IPS-11a (cell line): ENCODE results near the gene SLC16A5.
"Not testable (repeated sequence)": the region's sequence is repeated elsewhere in the genome, so short reads cannot be mapped to it uniquely, and the experiment has no call there.

Experiments
- H3K4me3 ChIP-seq: one replicate; pipeline ENCODE4 v1.5.1; 2013; ENCODE audit warnings: low read depth, low read length, control low read depth

SLC16A5 gene

GRCh38 chr17:75109407-75110233 is 21.9 kb downstream of the SLC16A5 start, which contains the start of gene ARMC7:
ARMC7 (plus strand) TSS chr17:75109969; CDS start chr17:75110289, 320 bp downstream.
- peak within 1 kb of the TSS; percentile 72 for H3K4me3 ChIP-seq

DNA sequence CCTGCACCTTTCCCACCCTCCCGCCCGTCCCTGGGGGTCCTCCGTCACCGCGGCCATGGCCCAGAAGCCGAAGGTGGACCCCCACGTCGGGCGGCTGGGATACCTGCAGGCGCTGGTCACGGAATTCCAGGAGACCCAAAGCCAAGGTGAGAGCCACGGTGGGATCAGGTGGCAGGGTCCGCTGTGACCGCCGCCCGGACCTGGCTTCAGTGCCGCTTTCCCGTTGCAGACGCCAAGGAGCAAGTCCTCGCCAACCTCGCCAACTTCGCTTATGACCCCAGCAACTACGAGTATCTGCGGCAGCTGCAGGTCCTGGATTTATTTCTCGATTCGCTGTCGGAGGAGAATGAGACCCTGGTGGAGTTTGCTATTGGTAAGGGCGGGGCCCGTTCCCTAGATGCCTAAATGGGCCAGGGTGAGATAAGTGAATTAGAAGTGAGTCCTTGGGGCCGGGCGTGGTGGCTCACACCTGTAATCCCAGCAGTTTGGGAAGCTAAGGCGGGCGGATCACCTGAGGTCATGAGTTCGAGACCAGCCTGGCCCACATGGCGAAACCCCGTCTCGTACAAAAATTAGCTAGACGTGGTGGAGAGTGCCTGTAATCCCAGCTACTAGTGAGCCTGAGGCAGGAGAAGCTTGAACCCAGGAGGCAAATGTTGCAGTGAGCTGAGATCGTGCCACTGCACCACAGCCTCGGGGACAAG is 22.6 kb downstream of the SLC16A5 start:
- peak overlapping the region; percentile 72 for H3K4me3 ChIP-seq

GRCh38 chr17:75111777-75112335 is 24.1 kb downstream of the SLC16A5 start:
- H3K4me3 ChIP-seq: no peak overlapping the region

- no peak overlapping the region for H3K4me3 ChIP-seq
These were observed 26.2 kb downstream of the SLC16A5 start for GRCh38 chr17:75113798-75114551.

DNA sequence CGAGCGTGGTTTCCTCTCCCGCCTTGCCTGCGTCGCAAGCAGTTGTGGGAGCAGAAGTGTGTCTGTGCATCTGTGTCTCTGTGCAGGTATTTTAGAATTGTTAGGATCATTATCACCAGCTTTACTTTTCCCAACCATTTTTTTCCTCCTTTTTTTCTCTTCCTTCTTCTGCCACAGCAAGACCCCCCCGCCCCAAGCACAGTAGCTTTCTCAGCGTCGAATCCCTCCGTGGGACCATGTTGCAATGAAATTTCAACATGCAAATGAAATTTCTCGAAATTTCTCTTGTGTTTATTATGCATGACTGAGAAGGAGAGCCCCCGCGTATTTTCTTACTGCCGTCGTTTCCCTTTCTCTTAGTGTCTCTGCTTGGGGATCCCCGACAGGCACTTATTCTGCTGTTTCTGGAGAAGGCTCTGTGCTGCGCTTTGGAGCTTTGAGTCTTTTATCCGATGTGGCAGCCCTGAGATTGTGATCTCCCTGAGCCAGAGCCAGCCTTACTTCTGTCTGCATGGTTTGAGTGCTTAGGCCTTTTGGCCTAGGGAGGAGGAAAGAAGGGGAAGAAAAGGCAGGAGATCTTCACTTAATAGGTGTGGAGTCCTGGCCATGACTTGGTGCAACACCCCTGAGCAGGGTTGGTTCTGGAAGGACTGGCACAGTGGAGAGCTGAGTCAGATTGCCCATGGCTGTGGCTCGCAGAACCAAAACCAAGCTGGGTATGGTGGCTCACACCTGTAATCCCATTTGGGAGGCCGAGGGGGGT is 27.0 kb downstream of the SLC16A5 start:
- no peak overlapping the region for H3K4me3 ChIP-seq

GRCh38 chr17:75115555-75115954 is 27.8 kb downstream of the SLC16A5 start:
- H3K4me3 ChIP-seq: no peak overlapping the region

- no peak overlapping the region for H3K4me3 ChIP-seq
These were observed 29.0 kb downstream of the SLC16A5 start for GRCh38 chr17:75116737-75117136.

- H3K4me3 ChIP-seq: no peak overlapping the region
These were observed 30.6 kb downstream of the SLC16A5 start for GRCh38 chr17:75118307-75118706.

GRCh38 chr17:75124041-75124818 is 36.5 kb downstream of the SLC16A5 start:
- H3K4me3 ChIP-seq: no peak overlapping the region

DNA sequence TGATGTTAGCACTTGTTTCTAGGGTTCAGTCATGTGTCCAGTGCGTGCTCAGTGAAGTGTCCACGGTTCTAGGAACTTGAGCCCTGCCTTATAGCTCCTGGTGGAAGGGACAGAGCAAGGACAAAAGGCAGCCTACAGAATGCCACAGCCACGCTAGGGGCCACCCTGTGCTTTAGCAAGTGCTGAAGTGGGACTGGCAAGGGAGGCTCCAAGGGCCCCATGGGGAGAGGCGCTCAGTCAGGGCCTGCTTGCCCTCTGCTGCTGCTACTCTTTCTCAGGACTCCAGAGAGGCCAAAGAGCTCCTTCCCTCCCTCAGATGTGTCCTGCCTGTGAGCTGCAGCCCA is 37.0 kb downstream of the SLC16A5 start:
- no peak overlapping the region for H3K4me3 ChIP-seq

- H3K4me3 ChIP-seq: no peak overlapping the region
These were observed 38.2 kb downstream of the SLC16A5 start for GRCh38 chr17:75125984-75126383.

GRCh38 chr17:75126954-75127353 is 39.2 kb downstream of the SLC16A5 start:
- H3K4me3 ChIP-seq: no peak overlapping the region

- not testable (repeated sequence) for H3K4me3 ChIP-seq
These were observed 40.2 kb downstream of the SLC16A5 start for GRCh38 chr17:75127936-75128335.

- H3K4me3 ChIP-seq: no peak overlapping the region
These were observed 41.1 kb downstream of the SLC16A5 start for GRCh38 chr17:75128694-75129505.

DNA sequence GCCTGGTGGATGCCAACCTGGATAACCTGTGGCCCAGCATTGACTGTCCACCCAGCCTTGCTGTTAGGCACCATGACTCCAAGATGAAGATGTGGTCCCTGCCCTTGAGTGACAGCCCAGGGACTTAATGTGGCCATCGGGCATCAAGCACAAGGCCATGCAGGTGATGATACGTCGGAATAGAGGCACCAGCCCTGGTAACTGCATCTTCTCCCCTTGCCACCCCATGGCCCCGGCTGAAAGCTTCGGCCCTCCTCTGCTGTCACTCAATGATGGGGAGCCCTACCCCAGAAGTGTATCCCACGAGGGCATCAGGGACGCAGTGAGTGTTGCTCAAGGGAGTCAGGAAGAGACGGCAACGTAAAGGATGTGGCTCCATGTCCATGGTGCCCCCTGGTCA is 41.8 kb downstream of the SLC16A5 start:
- no peak overlapping the region for H3K4me3 ChIP-seq

DNA sequence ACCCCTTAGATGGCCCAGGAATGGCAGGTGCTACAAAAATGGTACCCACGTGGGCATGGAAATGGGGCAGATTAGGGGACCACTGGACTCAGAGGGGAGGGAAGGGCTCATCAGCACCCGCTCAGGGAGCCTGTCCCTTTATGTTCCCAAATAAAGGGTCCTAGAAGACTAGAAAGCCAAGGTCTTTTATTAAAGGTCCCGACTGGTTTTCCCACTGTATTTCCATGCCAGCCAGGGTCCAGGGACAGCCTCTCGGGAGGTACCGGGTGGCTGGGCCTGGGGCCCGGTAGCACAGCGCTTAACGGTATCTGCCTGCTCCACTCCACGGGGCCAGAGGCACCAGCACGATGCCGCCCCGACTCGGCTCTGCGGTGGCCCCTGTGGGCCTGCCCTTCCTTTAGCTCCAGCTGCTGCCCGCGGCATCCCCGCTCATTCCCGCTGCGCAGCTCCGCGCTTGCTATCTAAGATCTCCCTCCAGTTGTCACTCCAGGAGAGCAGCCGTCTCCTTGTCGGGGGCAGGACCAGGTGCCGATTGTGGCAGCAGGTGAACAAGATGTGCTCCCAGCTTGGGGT is 42.4 kb downstream of the SLC16A5 start:
- no peak overlapping the region for H3K4me3 ChIP-seq

DNA sequence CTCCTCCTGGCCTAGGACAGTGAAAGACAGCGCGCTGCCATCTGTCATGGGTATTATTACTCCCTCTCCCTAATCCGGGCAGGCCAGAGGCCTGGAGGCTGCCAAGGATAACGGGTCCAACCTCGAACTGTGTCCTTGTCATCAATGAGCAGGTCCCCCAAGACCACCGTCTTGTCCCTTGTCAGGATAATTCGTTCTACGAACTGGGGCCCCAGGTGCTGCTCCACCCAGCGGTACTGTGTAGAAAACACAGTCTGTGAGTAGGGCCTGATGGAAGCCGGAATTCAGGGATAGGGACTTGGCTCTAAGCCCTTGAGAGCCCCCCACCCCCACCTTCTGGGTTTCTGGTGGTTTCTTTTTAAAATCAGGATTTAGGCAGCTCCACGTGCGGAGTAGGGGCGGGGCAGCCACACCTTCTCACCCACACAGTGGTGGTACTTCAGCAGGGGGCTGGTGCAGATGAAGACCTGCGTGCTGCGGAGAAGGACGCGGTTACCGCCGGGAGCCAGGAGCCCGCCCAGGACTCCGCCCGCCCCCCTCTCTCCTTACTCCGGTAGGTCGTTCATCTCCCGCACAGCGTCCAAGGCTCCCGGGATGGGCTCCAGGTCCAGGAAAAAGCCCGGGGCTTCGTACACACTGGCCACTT is 43.0 kb downstream of the SLC16A5 start:
- H3K4me3 ChIP-seq: peak overlapping the region; percentile 72
